ENCODE results near the gene GPNMB.

DNA sequence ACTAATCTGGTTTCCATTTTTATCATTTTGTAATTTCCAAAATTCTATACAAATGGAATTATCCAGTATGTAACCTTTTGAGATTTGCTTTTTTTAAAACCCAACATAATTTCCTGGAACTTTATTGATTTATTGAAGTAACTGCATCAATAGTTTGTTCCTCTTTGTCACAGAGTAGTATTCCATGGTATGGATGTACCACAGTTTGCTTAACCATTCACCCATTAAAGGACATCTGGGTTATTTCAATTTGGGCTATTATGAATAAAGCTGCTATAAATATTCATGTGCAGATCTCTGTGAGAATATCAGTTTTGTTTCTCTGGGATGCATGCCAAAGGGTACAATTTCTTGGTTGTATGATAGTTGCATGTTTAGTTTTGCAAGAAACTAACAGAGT is 2.9 kb downstream of the GPNMB start:
- TF ChIP-seq, protein P1, sequence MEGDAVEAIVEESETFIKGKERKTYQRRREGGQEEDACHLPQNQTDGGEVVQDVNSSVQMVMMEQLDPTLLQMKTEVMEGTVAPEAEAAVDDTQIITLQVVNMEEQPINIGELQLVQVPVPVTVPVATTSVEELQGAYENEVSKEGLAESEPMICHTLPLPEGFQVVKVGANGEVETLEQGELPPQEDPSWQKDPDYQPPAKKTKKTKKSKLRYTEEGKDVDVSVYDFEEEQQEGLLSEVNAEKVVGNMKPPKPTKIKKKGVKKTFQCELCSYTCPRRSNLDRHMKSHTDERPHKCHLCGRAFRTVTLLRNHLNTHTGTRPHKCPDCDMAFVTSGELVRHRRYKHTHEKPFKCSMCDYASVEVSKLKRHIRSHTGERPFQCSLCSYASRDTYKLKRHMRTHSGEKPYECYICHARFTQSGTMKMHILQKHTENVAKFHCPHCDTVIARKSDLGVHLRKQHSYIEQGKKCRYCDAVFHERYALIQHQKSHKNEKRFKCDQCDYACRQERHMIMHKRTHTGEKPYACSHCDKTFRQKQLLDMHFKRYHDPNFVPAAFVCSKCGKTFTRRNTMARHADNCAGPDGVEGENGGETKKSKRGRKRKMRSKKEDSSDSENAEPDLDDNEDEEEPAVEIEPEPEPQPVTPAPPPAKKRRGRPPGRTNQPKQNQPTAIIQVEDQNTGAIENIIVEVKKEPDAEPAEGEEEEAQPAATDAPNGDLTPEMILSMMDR (IDR thresholded peaks at IDR 0.05), result no peak
- TF ChIP-seq POLR2A (IDR thresholded peaks at IDR 0.05), result no peak

All from heart left ventricle (tissue), 13 donors.